K562 (cell line): ENCODE data around the gene LNX2. TPM values are rescaled to one million over a fixed set of nuclear protein-coding genes. Genes with fewer than 3 reads are reported as not detected.

Source experiments
- BRCA1 ChIP-seq, 2 experiments: fragments of 450-650 bp in 1 of 2; sonication (generic) in 1 of 2; formaldehyde crosslinking in 1 of 2; IDR thresholded peaks; 2 replicates each; pipeline versions ENCODE4 v1.5.0 to v1.6.1; 2017 to 2020; ENCODE audit warnings: mild to moderate bottlenecking in 1 of 2, missing genetic modification reagents in 1 of 2
- CBX2 ChIP-seq: fragments of 200-600 bp; sonication (generic); IDR thresholded peaks from one replicate; pipeline ENCODE4 v1.6.1; 2012; ENCODE audit warnings: mild to moderate bottlenecking, low read length, inconsistent platforms; ENCODE audit not compliant: insufficient read depth, poor library complexity, severe bottlenecking
- MAFK ChIP-seq: IDR thresholded peaks from 2 replicates; pipeline ENCODE4 v1.6.1; 2011; ENCODE audit warnings: low read length, improper control_type of control experiment
- MBD2 ChIP-seq: sonication (generic); IDR thresholded peaks from 2 replicates; pipeline ENCODE4 v1.6.1; 2016; ENCODE audit warnings: low read depth, borderline replicate concordance
- MEF2D ChIP-seq: conservative IDR thresholded peaks from 2 replicates; pipeline ENCODE4 v1.6.1; 2016; ENCODE audit warnings: low read depth, missing genetic modification characterization, missing compliant biosample characterization
- MEIS2 ChIP-seq: fragments of 450-650 bp; IDR thresholded peaks from 2 replicates; pipeline ENCODE4 v1.6.1; 2014; ENCODE audit warnings: mild to moderate bottlenecking; ENCODE audit not compliant: partially characterized antibody
- NEUROD1 ChIP-seq: fragments of 150-350 bp; IDR thresholded peaks from 2 replicates; pipeline ENCODE4 v1.6.1; 2014; ENCODE audit warnings: borderline replicate concordance, low read length, low read depth; ENCODE audit not compliant: partially characterized antibody
- POLR2B ChIP-seq: fragments of 450-650 bp; IDR thresholded peaks from 2 replicates; pipeline ENCODE4 v1.6.1; 2018; ENCODE audit warnings: low read depth; ENCODE audit not compliant: partially characterized antibody
- TOE1 ChIP-seq, 2 experiments: fragments of 450-650 bp in 1 of 2; sonication (generic) in 1 of 2; formaldehyde crosslinking in 1 of 2; IDR thresholded peaks; 2 replicates each; pipeline versions ENCODE4 v1.7.1 to v1.8.0; 2016 to 2022; ENCODE audit warnings: borderline replicate concordance in 2 of 2, mild to moderate bottlenecking in 2 of 2, antibody characterized with exemption in 1 of 2, inconsistent platforms in 1 of 2, low read depth in 1 of 2, missing genetic modification reagents in 1 of 2, moderate library complexity in 1 of 2
- ZBTB40 ChIP-seq, 2 experiments: fragments of 450-650 bp in 1 of 2; sonication (generic) in 1 of 2; formaldehyde crosslinking in 1 of 2; IDR thresholded peaks; 2 replicates each; pipeline versions ENCODE4 v1.7.1 to v1.9.0; 2016 to 2022; ENCODE audit warnings: inconsistent platforms in 1 of 2, mild to moderate bottlenecking in 1 of 2, missing genetic modification reagents in 1 of 2
- ZFP30 ChIP-seq: fragments of 250-450 bp; sonication (Bioruptor Pico); IDR thresholded peaks from 2 replicates; pipeline ENCODE4 v1.8.0; 2022; ENCODE audit warnings: moderate library complexity, mild to moderate bottlenecking, inconsistent platforms, borderline replicate concordance
- ZNF212 ChIP-seq: fragments of 450-650 bp; formaldehyde crosslinking; IDR thresholded peaks from 2 replicates; pipeline ENCODE4 v1.4.0; 2020; ENCODE audit warnings: mild to moderate bottlenecking
- ZNF584 ChIP-seq: fragments of 200-800 bp; sonication (Bioruptor generic); IDR thresholded peaks from 2 replicates; pipeline ENCODE4 v1.6.1; 2016; ENCODE audit warnings: low read depth, mild to moderate bottlenecking, missing genetic modification characterization, missing compliant biosample characterization
- ZNF780A ChIP-seq: fragments of 250-450 bp; sonication (Bioruptor Pico); IDR thresholded peaks from 2 replicates; pipeline ENCODE4 v1.5.0; 2021; ENCODE audit warnings: mild to moderate bottlenecking
- ZZZ3 ChIP-seq: fragments of 450-650 bp; IDR thresholded peaks from 2 replicates; pipeline ENCODE4 v1.6.1; 2016; ENCODE audit warnings: antibody characterized with exemption, mild to moderate bottlenecking, moderate library complexity
- polyA plus RNA-seq, 8 experiments: library from polyadenylated mRNA; depleted of rRNA in 4 of 8; stranded (reverse) in 5 of 8; unstranded in 3 of 8; fragments of >200 nt; fragmentation: Nextera tagmentation in 2 of 8; fragmentation: Illumina TruSeq in 1 of 8; extraction: Ambion mirVana in 2 of 8; extraction: Trizol in 1 of 8; gene quantifications; 2 replicates each; pipeline versions ENCODE4 v1.2.1 to v1.2.3, GENCODE V29; 2011 to 2014; ENCODE audit warnings: inconsistent platforms in 1 of 8, missing spikeins in 1 of 8
- total RNA-seq, 7 experiments: library from RNA; depleted of rRNA in 6 of 7; stranded (reverse); fragments of >200 nt in 6 of 7; fragmentation: Illumina TruSeq in 2 of 7; extraction: Trizol in 2 of 7; gene quantifications; 2 replicates each; pipeline versions ENCODE4 v1.2.1 to v1.2.3, GENCODE V29; 2011 to 2021; ENCODE audit warnings: low replicate concordance in 1 of 7
- TF ChIP-seq, protein P1 (sequence below), 3 experiments: fragments of 200-800 bp in 1 of 3; sonication (Bioruptor generic) in 1 of 3; sonication (generic) in 1 of 3; formaldehyde crosslinking in 1 of 3; IDR thresholded peaks; 2 replicates each; pipeline versions ENCODE4 v1.6.1 to v1.8.0; 2016 to 2022; ENCODE audit warnings: mild to moderate bottlenecking in 2 of 3, missing compliant biosample characterization in 2 of 3, missing genetic modification characterization in 2 of 3, missing genetic modification reagents in 1 of 3

LNX2 gene
- total and polyA plus RNA-seq, 9 of the 15 experiments (the other 6 are each of a cell fraction or from before 2014, with no cell fraction given), result 1.5 to 5.5 (median 4.0) TPM

- TF ChIP-seq ZBTB40 (IDR thresholded peaks at IDR 0.05) (peak; percentile 52), ZBTB40 (CRISPR knock-in tag; IDR thresholded peaks at IDR 0.05) (no peak), ZNF584 (CRISPR knock-in tag) (no peak), MBD2 (no peak), POLR2B (peak; percentile 74), ZNF212 (CRISPR knock-in tag) (no peak), ZZZ3 (no peak), MAFK (no peak), MEIS2 (no peak), CBX2 (no peak), TOE1 (IDR thresholded peaks at IDR 0.05; ENCODE audit: borderline replicate concordance) (no peak), TOE1 (CRISPR knock-in tag; IDR thresholded peaks at IDR 0.05; ENCODE audit: borderline replicate concordance, low read depth) (no peak), MEF2D (tag) (no peak), BRCA1 (IDR thresholded peaks at IDR 0.05) (no peak), BRCA1 (CRISPR knock-in tag; IDR thresholded peaks at IDR 0.05) (no peak), ZFP30 (CRISPR knock-in tag) (no peak), NEUROD1 (no peak), ZNF780A (CRISPR knock-in tag) (no peak)
- TF ChIP-seq, protein P1, sequence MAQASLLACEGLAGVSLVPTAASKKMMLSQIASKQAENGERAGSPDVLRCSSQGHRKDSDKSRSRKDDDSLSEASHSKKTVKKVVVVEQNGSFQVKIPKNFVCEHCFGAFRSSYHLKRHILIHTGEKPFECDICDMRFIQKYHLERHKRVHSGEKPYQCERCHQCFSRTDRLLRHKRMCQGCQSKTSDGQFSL (CRISPR knock-in tag; IDR thresholded peaks at IDR 0.05), result no peak
- TF ChIP-seq, protein P1 (tag; IDR thresholded peaks at IDR 0.05), result no peak
These were observed 1.2 kb upstream of the LNX2 start, which contains the start of gene POLR1D (continued) for GRCh38 chr13:27621366-27622101.
